Measurements from ENCODE around the gene TMEM272.

TMEM272 gene

DNA sequence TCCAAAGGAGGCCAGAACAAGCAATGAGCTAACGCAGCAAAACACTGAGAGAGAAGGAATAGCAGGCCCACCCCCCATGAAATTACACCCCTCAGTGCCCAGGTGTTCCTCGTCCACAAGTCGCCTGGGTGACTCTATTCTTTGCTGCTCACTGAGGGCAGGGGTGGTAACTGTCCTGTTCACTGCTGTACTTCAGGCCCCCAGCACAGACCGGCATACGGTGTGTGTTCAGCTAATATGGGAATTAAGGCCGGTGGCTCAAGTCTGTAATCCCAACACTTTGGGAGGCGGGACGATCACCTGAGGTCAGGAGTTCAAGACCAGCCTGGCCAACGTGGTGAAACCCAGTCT, 72.9 kb downstream of the TMEM272 start:
- H3K27me3 ChIP-seq (ENCODE audit: control insufficient read depth, insufficient read depth, low read length) = no peaks in the 10 kb centered on the region
- H3K9ac ChIP-seq (ENCODE audit: low read length) = no peak overlapping the region
- H3K9me3 ChIP-seq (ENCODE audit: control insufficient read depth, low read depth, low read length) = no peaks in the 10 kb centered on the region
- H3K27ac ChIP-seq (ENCODE audit: low read length) = no peak overlapping the region
- no peaks in the 10 kb centered on the region for H3K36me3 ChIP-seq (ENCODE audit: control insufficient read depth, low read depth, low read length)
- no peaks in the 10 kb centered on the region for H3K4me1 ChIP-seq (ENCODE audit: control insufficient read depth, low read depth, low read length)
- H3K4me3 ChIP-seq (ENCODE audit: low read length) = no peak overlapping the region

- Histone ChIP-seq H3K36me3 (ENCODE audit: control insufficient read depth, low read depth, low read length) (peaks cover 1% of the 10 kb centered on the region), H3K4me3 (ENCODE audit: low read length) (no peak overlapping the region), H3K27me3 (ENCODE audit: control insufficient read depth, insufficient read depth, low read length) (no peaks in the 10 kb centered on the region), H3K9me3 (ENCODE audit: control insufficient read depth, low read depth, low read length) (no peaks in the 10 kb centered on the region), H3K4me1 (ENCODE audit: control insufficient read depth, low read depth, low read length) (no peaks in the 10 kb centered on the region), H3K27ac (ENCODE audit: low read length) (no peak overlapping the region), H3K9ac (ENCODE audit: low read length) (no peak overlapping the region)
Observed at GRCh38 chr13:51771418-51772104, 73.4 kb downstream of the TMEM272 start.

GRCh38 chr13:51770681-51771417, 74.1 kb downstream of the TMEM272 start:
- Histone ChIP-seq H3K9ac (ENCODE audit: low read length) (no peak overlapping the region), H3K9me3 (ENCODE audit: control insufficient read depth, low read depth, low read length) (no peaks in the 10 kb centered on the region), H3K27ac (ENCODE audit: low read length) (no peak overlapping the region), H3K27me3 (ENCODE audit: control insufficient read depth, insufficient read depth, low read length) (no peaks in the 10 kb centered on the region), H3K36me3 (ENCODE audit: control insufficient read depth, low read depth, low read length) (peaks cover 3% of the 10 kb centered on the region), H3K4me1 (ENCODE audit: control insufficient read depth, low read depth, low read length) (no peaks in the 10 kb centered on the region), H3K4me3 (ENCODE audit: low read length) (no peak overlapping the region)

- H3K9me3 ChIP-seq (ENCODE audit: control insufficient read depth, low read depth, low read length) = no peaks in the 10 kb centered on the region
- no peak overlapping the region for H3K27ac ChIP-seq (ENCODE audit: low read length)
- H3K27me3 ChIP-seq (ENCODE audit: control insufficient read depth, insufficient read depth, low read length) = no peaks in the 10 kb centered on the region
- no peak overlapping the region for H3K9ac ChIP-seq (ENCODE audit: low read length)
- no peaks in the 10 kb centered on the region for H3K4me1 ChIP-seq (ENCODE audit: control insufficient read depth, low read depth, low read length)
- peaks cover 3% of the 10 kb centered on the region for H3K36me3 ChIP-seq (ENCODE audit: control insufficient read depth, low read depth, low read length)
- H3K4me3 ChIP-seq (ENCODE audit: low read length) = no peak overlapping the region
Observed at GRCh38 chr13:51770160-51770559, 74.8 kb downstream of the TMEM272 start.

DNA sequence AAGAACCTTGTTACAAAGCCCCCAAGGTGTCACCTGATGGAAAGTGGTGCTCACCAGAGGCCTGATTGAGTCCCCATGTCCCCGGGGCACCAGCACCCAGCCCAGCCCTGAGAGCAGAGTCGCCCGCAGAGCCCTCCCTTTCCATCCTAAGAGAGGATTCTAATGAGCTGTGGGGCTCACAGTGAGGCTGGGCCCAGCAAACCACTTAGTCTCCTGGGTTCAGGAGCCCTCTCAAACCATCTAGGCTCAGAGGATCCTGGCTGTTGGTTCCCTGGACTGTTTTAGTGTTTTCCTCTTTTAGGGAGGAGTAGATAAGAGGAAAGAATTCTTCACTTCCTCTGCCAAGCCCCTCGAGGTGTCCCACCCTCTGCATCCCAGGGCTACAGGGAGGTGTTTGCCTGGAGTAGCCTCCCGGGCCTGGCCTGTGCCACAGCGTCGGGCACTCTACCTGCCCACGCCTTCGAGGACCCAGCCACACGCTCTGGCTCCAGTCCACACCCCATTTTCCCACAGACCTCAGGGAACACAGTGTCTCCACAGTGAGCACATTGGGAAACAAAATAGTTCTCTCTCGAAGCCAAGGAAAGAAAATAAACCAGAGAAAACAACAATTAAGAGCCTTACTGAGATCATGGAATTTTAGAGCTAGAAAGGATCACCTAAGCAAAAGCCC, 75.4 kb downstream of the TMEM272 start:
- no peak overlapping the region for H3K9ac ChIP-seq (ENCODE audit: low read length)
- H3K9me3 ChIP-seq (ENCODE audit: control insufficient read depth, low read depth, low read length) = no peaks in the 10 kb centered on the region
- no peak overlapping the region for H3K4me3 ChIP-seq (ENCODE audit: low read length)

GRCh38 chr13:51768976-51769375, 76.0 kb downstream of the TMEM272 start:
- Histone ChIP-seq H3K36me3 (ENCODE audit: control insufficient read depth, low read depth, low read length) (peaks cover 3% of the 10 kb centered on the region), H3K4me1 (ENCODE audit: control insufficient read depth, low read depth, low read length) (no peaks in the 10 kb centered on the region), H3K9me3 (ENCODE audit: control insufficient read depth, low read depth, low read length) (no peaks in the 10 kb centered on the region), H3K27ac (ENCODE audit: low read length) (no peak overlapping the region), H3K27me3 (ENCODE audit: control insufficient read depth, insufficient read depth, low read length) (no peaks in the 10 kb centered on the region), H3K9ac (ENCODE audit: low read length) (no peak overlapping the region), H3K4me3 (ENCODE audit: low read length) (no peak overlapping the region)

More for the DNA sequence above, 75.4 kb downstream of the TMEM272 start:
- no peak overlapping the region for H3K27ac ChIP-seq (ENCODE audit: low read length)
- no peaks in the 10 kb centered on the region for H3K27me3 ChIP-seq (ENCODE audit: control insufficient read depth, insufficient read depth, low read length)
- no peaks in the 10 kb centered on the region for H3K4me1 ChIP-seq (ENCODE audit: control insufficient read depth, low read depth, low read length)
- peaks cover 3% of the 10 kb centered on the region for H3K36me3 ChIP-seq (ENCODE audit: control insufficient read depth, low read depth, low read length)

DNA sequence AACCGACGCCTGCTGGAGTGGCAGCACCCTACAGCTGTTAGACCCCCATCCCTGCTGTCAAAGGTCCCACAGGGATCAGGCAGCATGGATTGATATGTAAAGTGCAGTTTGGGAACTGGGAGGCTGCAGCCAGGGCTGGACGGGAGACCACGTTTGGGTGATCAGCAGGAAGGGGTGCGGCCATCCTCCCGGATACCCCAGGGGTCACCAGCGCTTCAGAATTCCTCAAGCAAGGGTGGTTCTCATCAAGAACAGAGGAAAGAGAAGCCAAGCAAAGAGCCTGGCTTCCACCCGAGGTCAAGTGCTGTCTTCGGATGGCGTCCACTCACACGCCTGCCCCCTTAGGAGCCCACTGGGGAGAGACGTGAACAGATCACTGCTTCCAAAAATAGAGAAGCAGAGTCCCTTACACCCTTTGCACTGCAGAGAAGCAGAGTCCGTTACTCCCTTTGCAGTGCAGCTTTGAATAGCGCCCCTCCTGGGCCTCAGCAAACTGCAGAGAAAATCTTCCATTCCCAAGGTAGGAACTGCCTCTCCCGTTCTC, 76.5 kb downstream of the TMEM272 start:
- Histone ChIP-seq H3K4me1 (ENCODE audit: control insufficient read depth, low read depth, low read length) (no peaks in the 10 kb centered on the region), H3K9ac (ENCODE audit: low read length) (no peak overlapping the region), H3K4me3 (ENCODE audit: low read length) (no peak overlapping the region), H3K27me3 (ENCODE audit: control insufficient read depth, insufficient read depth, low read length) (no peaks in the 10 kb centered on the region), H3K9me3 (ENCODE audit: control insufficient read depth, low read depth, low read length) (no peaks in the 10 kb centered on the region), H3K36me3 (ENCODE audit: control insufficient read depth, low read depth, low read length) (peaks cover 3% of the 10 kb centered on the region), H3K27ac (ENCODE audit: low read length) (no peak overlapping the region)

- Histone ChIP-seq H3K27ac (ENCODE audit: low read length) (no peak overlapping the region), H3K9me3 (ENCODE audit: control insufficient read depth, low read depth, low read length) (no peaks in the 10 kb centered on the region), H3K27me3 (ENCODE audit: control insufficient read depth, insufficient read depth, low read length) (no peaks in the 10 kb centered on the region)
Observed at GRCh38 chr13:51767100-51767499, 77.9 kb downstream of the TMEM272 start.

GRCh38 chr13:51765142-51765515, 79.8 kb downstream of the TMEM272 start:
- Histone ChIP-seq H3K4me1 (ENCODE audit: control insufficient read depth, low read depth, low read length) (no peaks in the 10 kb centered on the region), H3K36me3 (ENCODE audit: control insufficient read depth, low read depth, low read length) (peaks cover 20% of the 10 kb centered on the region), H3K27me3 (ENCODE audit: control insufficient read depth, insufficient read depth, low read length) (no peaks in the 10 kb centered on the region), H3K27ac (ENCODE audit: low read length) (no peak overlapping the region), H3K9ac (ENCODE audit: low read length) (no peak overlapping the region), H3K4me3 (ENCODE audit: low read length) (no peak overlapping the region), H3K9me3 (ENCODE audit: control insufficient read depth, low read depth, low read length) (no peaks in the 10 kb centered on the region)

More at GRCh38 chr13:51767100-51767499, 77.9 kb downstream of the TMEM272 start:
- Histone ChIP-seq H3K4me3 (ENCODE audit: low read length) (no peak overlapping the region), H3K9ac (ENCODE audit: low read length) (no peak overlapping the region), H3K4me1 (ENCODE audit: control insufficient read depth, low read depth, low read length) (no peaks in the 10 kb centered on the region), H3K36me3 (ENCODE audit: control insufficient read depth, low read depth, low read length) (peaks cover 11% of the 10 kb centered on the region)

- Histone ChIP-seq H3K9ac (ENCODE audit: low read length) (no peak overlapping the region), H3K9me3 (ENCODE audit: control insufficient read depth, low read depth, low read length) (no peaks in the 10 kb centered on the region), H3K36me3 (ENCODE audit: control insufficient read depth, low read depth, low read length) (peaks cover 27% of the 10 kb centered on the region), H3K27ac (ENCODE audit: low read length) (no peak overlapping the region), H3K4me3 (ENCODE audit: low read length) (no peak overlapping the region), H3K4me1 (ENCODE audit: control insufficient read depth, low read depth, low read length) (no peaks in the 10 kb centered on the region), H3K27me3 (ENCODE audit: control insufficient read depth, insufficient read depth, low read length) (no peaks in the 10 kb centered on the region)
Observed at GRCh38 chr13:51764184-51765141, 80.5 kb downstream of the TMEM272 start.

DNA sequence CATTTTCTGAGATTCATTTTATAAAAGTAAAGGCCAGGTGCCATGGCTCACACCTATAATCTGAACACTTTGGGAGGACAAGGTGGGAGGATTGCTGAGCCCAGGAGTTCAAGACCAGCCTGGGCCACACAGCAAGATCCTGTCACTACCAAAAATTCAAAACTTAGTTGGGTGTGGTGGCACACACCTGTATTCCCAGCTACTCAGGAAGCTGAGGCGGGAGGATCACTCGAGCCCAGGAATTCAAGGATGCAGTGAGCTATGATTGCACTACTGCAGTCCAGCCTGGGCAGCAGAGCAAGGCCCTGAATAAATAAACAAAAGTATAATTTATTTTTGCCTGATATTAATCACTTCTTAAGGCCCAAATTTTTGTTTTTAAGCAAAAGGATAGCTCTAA, 81.5 kb downstream of the TMEM272 start:
- Histone ChIP-seq H3K27me3 (ENCODE audit: control insufficient read depth, insufficient read depth, low read length) (no peaks in the 10 kb centered on the region), H3K27ac (ENCODE audit: low read length) (no peak overlapping the region), H3K36me3 (ENCODE audit: control insufficient read depth, low read depth, low read length) (peaks cover 34% of the 10 kb centered on the region), H3K4me3 (ENCODE audit: low read length) (no peak overlapping the region), H3K9ac (ENCODE audit: low read length) (no peak overlapping the region), H3K9me3 (ENCODE audit: control insufficient read depth, low read depth, low read length) (no peaks in the 10 kb centered on the region), H3K4me1 (ENCODE audit: control insufficient read depth, low read depth, low read length) (no peaks in the 10 kb centered on the region)
